ENCODE results near the gene MDFI.

Gene MDFI

GRCh38 chr6:41690541-41691330 is 52.5 kb downstream of the MDFI start:
- DNase-seq, result no peak

- no peak for DNase-seq
Observed at GRCh38 chr6:41691426-41692079, 53.3 kb downstream of the MDFI start.

DNA sequence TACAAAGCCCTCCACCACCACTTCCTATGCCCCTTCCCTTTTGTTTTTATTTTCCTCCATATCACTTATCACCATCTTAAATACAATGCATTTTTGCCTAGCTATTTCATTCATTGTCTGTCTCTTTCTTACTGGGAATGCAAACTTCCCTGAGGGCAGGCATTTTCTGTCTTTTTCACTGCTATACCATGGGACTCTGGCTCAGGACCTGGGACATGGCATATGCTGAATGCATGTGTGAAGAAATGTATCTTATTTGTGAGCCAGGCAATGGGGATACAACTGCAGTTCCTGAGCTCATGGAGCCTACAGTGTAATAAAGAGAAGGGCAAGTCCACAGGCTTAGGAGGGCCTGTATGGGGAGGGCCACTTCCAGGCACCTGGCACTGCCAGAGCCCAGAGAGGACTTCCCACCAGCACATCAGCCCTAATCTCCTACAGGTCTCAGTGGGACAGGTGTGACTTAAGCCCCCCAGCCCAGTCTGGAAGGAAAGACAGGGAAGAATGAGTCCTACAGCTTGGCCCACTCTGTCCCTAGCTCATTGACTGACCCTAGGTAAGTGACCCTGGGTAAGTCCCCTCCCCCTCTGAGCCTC is 53.9 kb downstream of the MDFI start:
- DNase-seq, result no peak

DNA sequence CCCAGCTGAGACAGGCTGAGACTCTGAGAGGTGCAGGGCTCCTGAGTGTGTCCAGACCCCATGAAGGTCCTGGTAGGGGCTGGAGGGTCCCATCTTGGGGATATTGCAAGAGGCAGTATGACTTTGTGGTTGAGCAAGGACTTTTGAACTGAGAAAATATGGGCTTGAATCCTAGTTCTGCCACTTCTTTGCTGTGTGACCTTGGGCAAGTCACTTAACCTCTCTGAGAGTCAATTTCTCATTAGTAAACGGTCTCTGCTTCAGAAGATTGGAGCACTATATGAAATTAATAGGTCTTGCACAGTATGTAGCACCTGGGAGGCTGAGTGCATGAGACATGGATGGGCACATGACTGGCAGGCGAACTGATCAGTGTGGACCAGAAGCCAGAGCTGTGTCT is 54.5 kb downstream of the MDFI start:
- no peak for DNase-seq

DNA sequence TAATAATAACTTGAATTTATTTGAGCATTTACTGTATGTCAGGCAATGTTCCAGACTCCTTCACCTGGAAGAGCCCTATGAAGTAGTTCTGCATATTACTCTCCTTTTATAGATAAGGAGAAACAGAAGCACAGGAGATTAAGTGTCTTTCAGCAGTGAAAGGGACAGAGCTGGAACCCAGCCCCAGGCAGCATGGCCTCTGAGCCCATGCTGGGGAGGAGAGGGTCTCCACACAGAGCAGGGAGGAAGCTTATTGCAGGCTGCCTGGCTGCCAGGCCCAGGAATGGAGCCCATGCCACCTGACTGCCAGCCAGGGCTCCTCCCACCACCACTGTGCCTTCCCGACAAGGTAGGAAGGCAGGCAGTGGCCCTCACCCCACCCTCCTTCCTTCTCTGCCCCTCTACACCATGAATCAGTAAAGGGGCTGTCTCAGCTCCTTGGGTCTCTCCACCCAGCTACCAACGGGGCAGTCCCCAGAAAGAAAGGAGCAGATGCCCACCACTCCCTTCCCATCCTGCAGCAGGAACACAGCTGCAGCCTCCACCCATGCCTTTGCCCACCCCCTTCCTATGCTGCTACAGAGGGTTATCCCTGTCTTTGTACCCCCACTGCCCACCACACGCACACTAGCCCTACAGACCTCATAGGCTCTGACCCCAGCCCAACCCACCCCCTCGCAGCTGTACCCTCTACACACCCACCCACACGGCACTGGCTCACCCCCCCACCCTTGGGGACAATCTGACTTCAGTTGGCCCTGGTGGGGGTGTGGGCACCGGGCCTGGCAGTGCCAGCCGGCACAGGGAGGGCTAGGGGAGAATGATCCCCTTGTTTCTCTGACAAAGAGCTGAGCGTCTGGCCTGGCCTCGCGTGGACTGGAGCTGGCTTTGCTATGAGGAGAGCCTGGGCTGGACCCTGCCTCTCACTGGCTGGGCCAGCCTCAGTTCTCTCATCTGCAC is 55.3 kb downstream of the MDFI start:
- no peak for DNase-seq

- DNase-seq, result no peak
Observed at GRCh38 chr6:41694815-41695526, 56.7 kb downstream of the MDFI start.

GRCh38 chr6:41695825-41696224 is 57.6 kb downstream of the MDFI start:
- no peak for DNase-seq

DNA sequence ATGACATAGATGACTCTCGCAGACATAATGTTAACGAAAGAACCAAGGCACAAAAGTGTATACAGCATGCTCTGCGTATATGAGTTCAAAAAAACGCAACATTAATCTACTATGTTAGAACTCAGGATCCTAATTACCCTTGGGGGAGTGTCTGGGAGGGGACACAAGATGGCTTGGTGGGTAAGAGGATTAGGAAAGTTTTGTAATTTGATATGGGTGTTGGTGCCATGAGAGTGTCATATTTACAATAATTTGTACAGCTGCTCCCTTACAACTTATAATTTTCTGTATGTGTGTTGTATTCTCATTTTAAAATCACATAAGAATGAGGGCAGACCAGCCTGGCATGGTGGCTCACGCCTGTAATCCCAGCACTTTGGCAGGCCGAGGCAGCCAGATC is 58.5 kb downstream of the MDFI start:
- no peak for DNase-seq

- no peak for DNase-seq
Observed at GRCh38 chr6:41697861-41698781, 59.9 kb downstream of the MDFI start.

GRCh38 chr6:41699063-41699462 is 60.8 kb downstream of the MDFI start:
- DNase-seq, result no peak

GRCh38 chr6:41700463-41701347 is 62.4 kb downstream of the MDFI start:
- DNase-seq, result no peak

DNA sequence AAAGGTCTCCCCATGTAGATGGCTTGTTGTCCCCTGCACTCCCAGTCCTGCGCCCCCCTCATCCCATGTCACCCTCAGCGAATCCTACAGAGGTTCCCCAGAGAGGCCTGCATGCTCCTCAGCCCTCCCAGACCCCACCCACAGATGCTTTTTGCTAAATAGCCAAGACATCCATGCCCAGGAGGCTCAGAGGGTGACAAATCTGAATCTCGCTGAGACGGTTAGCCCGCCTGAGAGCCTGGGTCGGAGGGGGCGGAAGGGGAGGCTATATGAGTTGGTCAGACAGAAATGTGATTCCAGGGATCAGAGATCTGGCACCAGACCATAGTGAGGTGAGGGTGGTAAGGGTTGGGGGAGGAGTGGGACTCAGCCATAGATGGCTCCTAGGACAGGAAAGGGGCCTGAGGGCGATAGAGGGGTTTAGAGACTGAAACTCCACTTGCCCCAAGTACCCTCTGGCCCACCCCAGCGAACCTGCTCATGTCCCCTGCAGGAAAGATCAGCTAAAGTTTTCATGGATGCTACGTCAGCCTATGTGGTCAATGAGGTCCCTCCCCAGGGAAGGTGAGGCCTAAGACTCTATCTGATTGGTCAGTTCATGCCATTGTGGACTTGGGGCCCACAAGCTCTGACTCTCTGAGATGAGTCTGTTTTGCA is 63.9 kb downstream of the MDFI start:
- DNase-seq, result no peak

DNA sequence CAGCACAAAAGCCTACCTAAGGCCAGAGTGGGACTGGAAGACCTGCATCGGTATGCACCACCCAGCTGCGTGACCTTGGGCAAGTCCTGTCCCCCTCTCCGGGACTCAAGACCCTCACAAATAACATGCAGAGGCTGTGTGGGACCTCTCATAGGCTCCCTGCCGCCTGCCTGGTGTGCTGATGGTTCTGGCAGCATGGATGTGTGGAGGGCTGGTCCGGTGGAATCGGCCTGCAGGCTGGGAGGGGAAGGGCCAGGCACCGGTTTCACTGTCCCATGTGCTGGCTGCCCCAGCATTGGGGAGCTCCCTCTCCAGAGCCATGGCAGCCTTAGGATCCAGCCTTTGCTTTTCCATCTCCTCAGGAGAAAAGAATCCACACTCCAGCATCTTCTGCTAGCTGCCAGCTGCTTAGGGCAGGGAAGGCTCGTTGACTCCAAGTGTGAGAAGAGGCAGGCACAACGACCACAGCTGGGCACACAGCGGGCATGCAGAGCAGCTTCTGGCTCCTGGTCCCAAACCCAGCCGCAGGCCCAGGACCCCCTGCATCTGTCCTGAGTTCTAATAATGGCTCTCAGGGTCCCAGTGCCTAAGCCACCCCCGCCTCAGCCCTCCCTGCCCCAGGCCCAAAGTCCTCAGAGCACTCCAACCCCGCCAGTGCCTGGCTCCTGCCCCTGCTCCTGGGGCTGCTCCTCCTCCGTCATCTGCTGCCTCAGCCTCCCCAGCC is 64.7 kb downstream of the MDFI start:
- DNase-seq, result no peak
